Measurements from ENCODE around the gene PCBP3. TPM values are rescaled to one million over a fixed set of nuclear protein-coding genes. Genes with fewer than 3 reads are reported as not detected.

The PCBP3 gene
- total RNA-seq, 1 donor = 1.1 TPM

GRCh38 chr21:45797338-45797737 lies 153.8 kb downstream of the PCBP3 start:
- Histone ChIP-seq H3K36me3 (ENCODE audit: insufficient read depth, low read length) (no peaks in the 10 kb centered on the region), H3K9me3 (ENCODE audit: low read depth, low read length) (no peaks in the 10 kb centered on the region), H3K79me2 (ENCODE audit: insufficient read depth, low read length) (no peaks in the 10 kb centered on the region), H3K27me3 (ENCODE audit: insufficient read depth, low read length) (peaks cover 24% of the 10 kb centered on the region), H3K4me3 (ENCODE audit: insufficient read depth, low read length) (no peak overlapping the region), H2AFZ (ENCODE audit: low read length) (no peak overlapping the region), H4K20me1 (ENCODE audit: insufficient read depth, low read length) (no peaks in the 10 kb centered on the region), H3K27ac (ENCODE audit: low read depth, low read length) (no peak overlapping the region), H3K4me1 (ENCODE audit: insufficient read depth, low read length) (no peaks in the 10 kb centered on the region), H3K4me2 (ENCODE audit: insufficient read depth, low read length) (no peak overlapping the region)
- TF ChIP-seq CTCF (IDR thresholded peaks at IDR 0.05; ENCODE audit: extremely low read depth, low read depth, low read length) = no peak
- no peak for DNase-seq (ENCODE audit: insufficient read length, low spot score, missing footprints)

GRCh38 chr21:45799765-45800338 lies 156.3 kb downstream of the PCBP3 start:
- no peak overlapping the region for H2AFZ ChIP-seq (ENCODE audit: low read length)
- TF ChIP-seq CTCF (IDR thresholded peaks at IDR 0.05; ENCODE audit: extremely low read depth, low read depth, low read length) = no peak
- H3K9me3 ChIP-seq (ENCODE audit: low read depth, low read length) = no peaks in the 10 kb centered on the region
- no peak overlapping the region for H3K27ac ChIP-seq (ENCODE audit: low read depth, low read length)
- no peak overlapping the region for H3K4me2 ChIP-seq (ENCODE audit: insufficient read depth, low read length)
- H3K4me3 ChIP-seq (ENCODE audit: insufficient read depth, low read length) = no peak overlapping the region
- H3K36me3 ChIP-seq (ENCODE audit: insufficient read depth, low read length) = no peaks in the 10 kb centered on the region
- H3K79me2 ChIP-seq (ENCODE audit: insufficient read depth, low read length) = no peaks in the 10 kb centered on the region
- DNase-seq (ENCODE audit: insufficient read length, low spot score, missing footprints) = no peak
- H3K4me1 ChIP-seq (ENCODE audit: insufficient read depth, low read length) = no peaks in the 10 kb centered on the region
- no peaks in the 10 kb centered on the region for H4K20me1 ChIP-seq (ENCODE audit: insufficient read depth, low read length)
- peaks cover 9% of the 10 kb centered on the region for H3K27me3 ChIP-seq (ENCODE audit: insufficient read depth, low read length)

- Histone ChIP-seq H3K79me2 (ENCODE audit: insufficient read depth, low read length) (no peaks in the 10 kb centered on the region), H3K36me3 (ENCODE audit: insufficient read depth, low read length) (no peaks in the 10 kb centered on the region), H3K27ac (ENCODE audit: low read depth, low read length) (no peak overlapping the region), H3K4me1 (ENCODE audit: insufficient read depth, low read length) (no peaks in the 10 kb centered on the region), H4K20me1 (ENCODE audit: insufficient read depth, low read length) (no peaks in the 10 kb centered on the region), H3K4me2 (ENCODE audit: insufficient read depth, low read length) (no peak overlapping the region), H2AFZ (ENCODE audit: low read length) (no peak overlapping the region), H3K9me3 (ENCODE audit: low read depth, low read length) (no peaks in the 10 kb centered on the region), H3K27me3 (ENCODE audit: insufficient read depth, low read length) (peaks cover 4% of the 10 kb centered on the region), H3K4me3 (ENCODE audit: insufficient read depth, low read length) (no peak overlapping the region)
- DNase-seq (ENCODE audit: insufficient read length, low spot score, missing footprints) = no peak
- TF ChIP-seq CTCF (IDR thresholded peaks at IDR 0.05; ENCODE audit: extremely low read depth, low read depth, low read length) = no peak
Observed at GRCh38 chr21:45800339-45801080, 157.0 kb downstream of the PCBP3 start.

- Histone ChIP-seq H3K4me3 (ENCODE audit: insufficient read depth, low read length) (no peak overlapping the region), H4K20me1 (ENCODE audit: insufficient read depth, low read length) (no peaks in the 10 kb centered on the region), H3K4me2 (ENCODE audit: insufficient read depth, low read length) (no peak overlapping the region), H2AFZ (ENCODE audit: low read length) (no peak overlapping the region), H3K9me3 (ENCODE audit: low read depth, low read length) (no peaks in the 10 kb centered on the region), H3K4me1 (ENCODE audit: insufficient read depth, low read length) (no peaks in the 10 kb centered on the region), H3K27me3 (ENCODE audit: insufficient read depth, low read length) (peaks cover 2% of the 10 kb centered on the region), H3K79me2 (ENCODE audit: insufficient read depth, low read length) (no peaks in the 10 kb centered on the region), H3K27ac (ENCODE audit: low read depth, low read length) (no peak overlapping the region), H3K36me3 (ENCODE audit: insufficient read depth, low read length) (no peaks in the 10 kb centered on the region)
- no peak for DNase-seq (ENCODE audit: insufficient read length, low spot score, missing footprints)
- no peak for TF ChIP-seq CTCF (IDR thresholded peaks at IDR 0.05; ENCODE audit: extremely low read depth, low read depth, low read length)
Observed at GRCh38 chr21:45801129-45801964, 157.8 kb downstream of the PCBP3 start.
